ENCODE results near the gene MCCC2.
"Not testable (repeated sequence)": the region's sequence is repeated elsewhere in the genome, so short reads cannot be mapped to it uniquely, and the experiment has no call there.

MCCC2 gene

DNA sequence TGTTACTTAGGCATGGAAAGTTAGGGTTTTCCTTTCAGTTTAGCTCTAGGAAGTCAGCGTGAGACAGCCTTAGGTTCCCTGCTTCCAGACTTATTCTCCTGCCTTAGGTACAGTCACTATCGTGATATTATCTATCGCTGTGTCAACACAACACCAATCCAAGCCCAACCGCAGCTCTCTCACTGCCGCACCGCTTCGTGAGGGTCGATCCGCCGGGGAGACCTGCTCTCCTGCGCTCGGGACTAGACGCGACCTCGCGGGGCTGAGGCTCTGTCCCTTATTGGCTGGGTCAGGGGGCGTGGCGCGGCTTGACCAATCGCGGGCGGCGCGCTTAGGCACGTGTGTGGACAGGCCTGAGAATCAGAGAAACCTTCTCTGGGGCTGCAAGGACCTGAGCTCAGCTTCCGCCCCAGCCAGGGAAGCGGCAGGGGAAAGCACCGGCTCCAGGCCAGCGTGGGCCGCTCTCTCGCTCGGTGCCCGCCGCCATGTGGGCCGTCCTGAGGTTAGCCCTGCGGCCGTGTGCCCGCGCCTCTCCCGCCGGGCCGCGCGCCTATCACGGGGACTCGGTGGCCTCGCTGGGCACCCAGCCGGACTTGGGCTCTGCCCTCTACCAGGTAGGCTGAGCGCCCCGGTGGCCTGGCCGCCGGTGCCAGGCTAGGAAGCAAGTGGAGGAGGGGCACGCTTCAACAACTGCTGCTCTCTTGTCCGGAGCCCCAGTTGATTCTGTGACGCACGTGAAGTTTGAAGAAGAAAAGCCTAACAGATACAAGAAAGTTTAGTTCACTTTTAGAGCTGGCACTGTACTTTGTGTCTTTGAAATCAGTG, at the start of gene MCCC2:
Gene MCCC2, plus strand, starts transcription at position 400 of the 825 bp plus-strand sequence. Its CDS starts 86 bp downstream, at position 486.
- no peaks in the 10 kb centered on the region for H3K9me3 Mint-ChIP-seq
- no peaks in the 10 kb centered on the region for H3K27me3 Mint-ChIP-seq
- peaks cover 29% of the 10 kb centered on the region for H3K4me1 Mint-ChIP-seq (ENCODE audit: low read depth)
- H3K27ac Mint-ChIP-seq: peak within 1 kb of the TSS; percentile 93
- H3K4me3 Mint-ChIP-seq: peak within 1 kb of the TSS; percentile 99
- H3K36me3 Mint-ChIP-seq (ENCODE audit: low read depth): peaks cover 11% of the 10 kb centered on the region
- intact Hi-C loops (cut with micrococcal nuclease): no loop called here

GRCh38 chr5:71537687-71538086, 49.5 kb upstream of the MCCC2 start:
- peak overlapping the region; percentile 2 for H3K27ac Mint-ChIP-seq
- H3K4me1 Mint-ChIP-seq (ENCODE audit: low read depth): peaks cover 33% of the 10 kb centered on the region
- no peaks in the 10 kb centered on the region for H3K27me3 Mint-ChIP-seq
- intact Hi-C loops (cut with micrococcal nuclease): no loop called here
- no peaks in the 10 kb centered on the region for H3K9me3 Mint-ChIP-seq
- no peak overlapping the region for H3K4me3 Mint-ChIP-seq
- peaks cover 80% of the 10 kb centered on the region for H3K36me3 Mint-ChIP-seq (ENCODE audit: low read depth)

- H3K27me3 Mint-ChIP-seq; H3K4me1 Mint-ChIP-seq (ENCODE audit: low read depth); intact Hi-C loops (cut with micrococcal nuclease); H3K27ac Mint-ChIP-seq; H3K4me3 Mint-ChIP-seq; H3K9me3 Mint-ChIP-seq: not testable (repeated sequence)
- H3K36me3 Mint-ChIP-seq (ENCODE audit: low read depth): peaks cover 97% of the 10 kb centered on the region
Observed at GRCh38 chr5:71550885-71551284, 36.3 kb upstream of the MCCC2 start.

DNA sequence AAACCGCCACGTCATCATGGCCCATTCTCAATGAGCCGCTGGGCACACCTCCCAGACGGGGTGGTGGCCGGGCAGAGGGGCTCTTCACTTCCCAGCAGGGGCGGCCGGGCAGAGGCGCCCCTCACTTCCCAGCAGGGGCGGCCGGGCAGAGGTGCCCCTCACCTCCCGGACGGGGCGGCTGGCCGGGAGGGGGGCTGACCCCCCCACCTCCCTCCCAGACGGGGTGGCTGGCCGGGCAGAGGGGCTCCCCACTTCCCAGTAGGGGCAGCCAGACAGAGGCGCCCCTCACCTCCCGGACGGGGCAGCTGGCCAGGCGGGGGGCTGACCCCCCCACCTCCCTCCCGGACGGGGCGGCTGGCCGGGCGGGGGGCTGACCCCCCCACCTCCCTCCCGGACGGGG, 35.6 kb upstream of the MCCC2 start:
- H3K9me3 Mint-ChIP-seq; H3K4me1 Mint-ChIP-seq (ENCODE audit: low read depth); H3K4me3 Mint-ChIP-seq; intact Hi-C loops (cut with micrococcal nuclease); H3K27ac Mint-ChIP-seq; H3K27me3 Mint-ChIP-seq: not testable (repeated sequence)
- peaks cover 97% of the 10 kb centered on the region for H3K36me3 Mint-ChIP-seq (ENCODE audit: low read depth)

GRCh38 chr5:71552026-71552749, 35.0 kb upstream of the MCCC2 start:
- H3K9me3 Mint-ChIP-seq; H3K27me3 Mint-ChIP-seq; H3K4me3 Mint-ChIP-seq; H3K27ac Mint-ChIP-seq; H3K4me1 Mint-ChIP-seq (ENCODE audit: low read depth); intact Hi-C loops (cut with micrococcal nuclease): not testable (repeated sequence)
- H3K36me3 Mint-ChIP-seq (ENCODE audit: low read depth): peaks cover 96% of the 10 kb centered on the region

DNA sequence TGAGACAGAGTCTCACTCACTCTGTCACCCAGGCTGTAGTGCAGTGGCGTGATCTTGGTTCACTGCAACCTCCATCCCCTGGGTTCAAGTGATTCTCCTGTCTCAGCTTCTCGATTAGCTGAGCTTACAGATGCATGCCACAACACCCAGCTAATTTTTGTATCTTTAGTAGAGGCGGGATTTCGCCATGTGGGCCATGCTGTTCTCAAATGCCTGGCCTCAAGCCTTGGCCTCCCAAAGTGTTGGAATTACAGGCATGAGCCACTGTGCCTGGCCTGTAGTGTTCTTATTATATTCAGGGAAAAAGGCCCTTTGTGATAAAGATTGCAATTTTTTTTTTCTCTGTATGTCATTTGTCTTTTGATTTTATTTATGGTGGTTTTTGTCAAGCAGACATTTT, 24.0 kb upstream of the MCCC2 start:
- Mint-ChIP-seq H3K36me3 (ENCODE audit: low read depth) (peaks cover 72% of the 10 kb centered on the region), H3K27ac (no peak overlapping the region), H3K4me1 (ENCODE audit: low read depth) (no peaks in the 10 kb centered on the region), H3K27me3 (no peaks in the 10 kb centered on the region), H3K4me3 (no peak overlapping the region), H3K9me3 (no peaks in the 10 kb centered on the region)
- intact Hi-C loops (cut with micrococcal nuclease): no loop called here

DNA sequence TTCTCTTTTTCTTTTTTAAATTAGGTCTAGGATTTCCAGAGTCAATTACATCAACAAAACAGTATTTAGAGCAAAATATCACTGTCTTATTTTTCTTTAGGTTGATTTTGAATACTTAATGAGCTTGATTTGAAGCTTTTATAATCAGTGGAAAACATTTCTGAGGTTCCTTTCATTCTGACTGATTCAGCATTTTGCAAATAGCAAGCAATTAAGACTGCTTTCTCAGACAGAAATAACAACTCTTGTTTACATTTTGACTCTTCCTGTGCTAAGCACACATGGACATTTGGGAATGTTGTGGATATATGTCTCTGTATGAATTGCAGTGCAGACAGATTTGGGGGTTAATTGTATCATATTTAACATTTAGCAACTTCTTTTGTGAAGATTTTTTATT, 22.2 kb upstream of the MCCC2 start:
- no peaks in the 10 kb centered on the region for H3K27me3 Mint-ChIP-seq
- intact Hi-C loops (cut with micrococcal nuclease): no loop called here
- no peaks in the 10 kb centered on the region for H3K9me3 Mint-ChIP-seq
- peaks cover 63% of the 10 kb centered on the region for H3K36me3 Mint-ChIP-seq (ENCODE audit: low read depth)
- H3K27ac Mint-ChIP-seq: no peak overlapping the region
- H3K4me1 Mint-ChIP-seq (ENCODE audit: low read depth): no peaks in the 10 kb centered on the region
- H3K4me3 Mint-ChIP-seq: no peak overlapping the region

GRCh38 chr5:71569748-71570509, 17.2 kb upstream of the MCCC2 start:
- no peak overlapping the region for H3K27ac Mint-ChIP-seq
- H3K9me3 Mint-ChIP-seq: no peaks in the 10 kb centered on the region
- H3K4me1 Mint-ChIP-seq (ENCODE audit: low read depth): no peaks in the 10 kb centered on the region
- peaks cover 36% of the 10 kb centered on the region for H3K36me3 Mint-ChIP-seq (ENCODE audit: low read depth)
- H3K4me3 Mint-ChIP-seq: no peak overlapping the region
- no peaks in the 10 kb centered on the region for H3K27me3 Mint-ChIP-seq
- intact Hi-C loops (cut with micrococcal nuclease): no loop called here

DNA sequence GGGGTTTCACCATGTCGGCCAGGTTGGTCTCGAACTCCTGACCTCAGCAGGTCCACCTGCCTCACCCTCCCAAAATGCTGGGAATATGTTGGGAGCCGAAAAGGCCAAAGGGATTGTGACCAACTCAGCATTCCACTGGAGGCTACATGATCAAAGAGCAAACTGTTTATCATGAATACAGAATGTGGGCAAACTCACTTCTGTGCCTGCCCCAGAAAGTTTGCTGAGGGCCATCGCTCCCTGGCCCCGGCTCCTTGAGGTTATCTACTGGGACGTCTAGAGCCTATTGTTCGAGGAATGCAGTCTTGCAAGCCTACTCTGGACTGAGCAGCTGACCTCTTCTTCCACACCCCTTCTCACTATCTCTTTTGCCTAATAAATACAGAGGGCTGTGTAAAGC, 15.3 kb upstream of the MCCC2 start:
- H3K27me3 Mint-ChIP-seq; intact Hi-C loops (cut with micrococcal nuclease); H3K4me3 Mint-ChIP-seq; H3K27ac Mint-ChIP-seq; H3K4me1 Mint-ChIP-seq (ENCODE audit: low read depth); H3K9me3 Mint-ChIP-seq: not testable (repeated sequence)
- H3K36me3 Mint-ChIP-seq (ENCODE audit: low read depth): peaks cover 32% of the 10 kb centered on the region

- no peaks in the 10 kb centered on the region for H3K4me1 Mint-ChIP-seq (ENCODE audit: low read depth)
- intact Hi-C loops (cut with micrococcal nuclease): no loop called here
- H3K4me3 Mint-ChIP-seq: no peak overlapping the region
- no peaks in the 10 kb centered on the region for H3K9me3 Mint-ChIP-seq
- peaks cover 24% of the 10 kb centered on the region for H3K36me3 Mint-ChIP-seq (ENCODE audit: low read depth)
- no peaks in the 10 kb centered on the region for H3K27me3 Mint-ChIP-seq
- H3K27ac Mint-ChIP-seq: no peak overlapping the region
Observed at GRCh38 chr5:71573591-71573990, 13.5 kb upstream of the MCCC2 start.

GRCh38 chr5:71575588-71575987, 11.6 kb upstream of the MCCC2 start:
- peaks cover 22% of the 10 kb centered on the region for H3K36me3 Mint-ChIP-seq (ENCODE audit: low read depth)
- intact Hi-C loops (cut with micrococcal nuclease): not testable (repeated sequence)

GRCh38 chr5:71576241-71576640, 10.9 kb upstream of the MCCC2 start:
- Mint-ChIP-seq H3K4me3 (no peak overlapping the region), H3K27ac (no peak overlapping the region), H3K36me3 (ENCODE audit: low read depth) (peaks cover 22% of the 10 kb centered on the region), H3K9me3 (no peaks in the 10 kb centered on the region), H3K27me3 (no peaks in the 10 kb centered on the region), H3K4me1 (ENCODE audit: low read depth) (no peaks in the 10 kb centered on the region)
- intact Hi-C loops (cut with micrococcal nuclease): no loop called here

More at GRCh38 chr5:71575588-71575987, 11.6 kb upstream of the MCCC2 start:
- H3K27ac Mint-ChIP-seq; H3K27me3 Mint-ChIP-seq; H3K4me3 Mint-ChIP-seq; H3K4me1 Mint-ChIP-seq (ENCODE audit: low read depth); H3K9me3 Mint-ChIP-seq: not testable (repeated sequence)

DNA sequence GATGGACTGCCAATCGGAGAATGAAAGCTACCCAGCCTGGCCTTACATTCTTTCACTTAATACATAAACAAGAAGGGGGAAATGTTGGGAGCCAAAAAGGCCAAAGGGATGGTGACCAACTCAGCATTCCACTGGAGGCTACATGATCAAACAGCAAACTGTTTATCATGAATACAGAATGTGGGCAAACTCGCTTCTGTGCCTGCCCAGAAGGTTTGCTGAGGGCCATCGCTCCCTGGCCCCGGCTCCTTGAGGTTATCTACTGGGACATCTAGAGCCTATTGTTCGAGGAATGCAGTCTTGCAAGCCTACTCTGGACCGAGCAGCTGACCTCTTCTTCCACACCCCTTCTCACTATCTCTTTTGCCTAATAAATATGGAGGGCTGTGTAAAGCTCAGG, 9.3 kb upstream of the MCCC2 start:
- H3K36me3 Mint-ChIP-seq (ENCODE audit: low read depth): peaks cover 20% of the 10 kb centered on the region
- H3K4me1 Mint-ChIP-seq (ENCODE audit: low read depth); H3K9me3 Mint-ChIP-seq; H3K4me3 Mint-ChIP-seq; intact Hi-C loops (cut with micrococcal nuclease); H3K27ac Mint-ChIP-seq; H3K27me3 Mint-ChIP-seq: not testable (repeated sequence)

GRCh38 chr5:71582945-71583584, 4.1 kb upstream of the MCCC2 start:
- no peak overlapping the region for H3K4me3 Mint-ChIP-seq
- intact Hi-C loops (cut with micrococcal nuclease): no loop called here
- no peak overlapping the region for H3K27ac Mint-ChIP-seq
- H3K9me3 Mint-ChIP-seq: no peaks in the 10 kb centered on the region
- H3K36me3 Mint-ChIP-seq (ENCODE audit: low read depth): peaks cover 14% of the 10 kb centered on the region
- H3K27me3 Mint-ChIP-seq: no peaks in the 10 kb centered on the region
- peaks cover 14% of the 10 kb centered on the region for H3K4me1 Mint-ChIP-seq (ENCODE audit: low read depth)

All from dendritic cell treated with granulocyte-macrophage colony-stimulating factor and Interleukin-4, amounts not matched to agents 40 ng/mL and 50 ng/mL, for 4 days (primary cell).